ENCODE data around the gene FARP2.

The FARP2 gene

GRCh38 chr2:241461693-241462677 is 105.9 kb downstream of the FARP2 start:
- no peak for DNase-seq

DNA sequence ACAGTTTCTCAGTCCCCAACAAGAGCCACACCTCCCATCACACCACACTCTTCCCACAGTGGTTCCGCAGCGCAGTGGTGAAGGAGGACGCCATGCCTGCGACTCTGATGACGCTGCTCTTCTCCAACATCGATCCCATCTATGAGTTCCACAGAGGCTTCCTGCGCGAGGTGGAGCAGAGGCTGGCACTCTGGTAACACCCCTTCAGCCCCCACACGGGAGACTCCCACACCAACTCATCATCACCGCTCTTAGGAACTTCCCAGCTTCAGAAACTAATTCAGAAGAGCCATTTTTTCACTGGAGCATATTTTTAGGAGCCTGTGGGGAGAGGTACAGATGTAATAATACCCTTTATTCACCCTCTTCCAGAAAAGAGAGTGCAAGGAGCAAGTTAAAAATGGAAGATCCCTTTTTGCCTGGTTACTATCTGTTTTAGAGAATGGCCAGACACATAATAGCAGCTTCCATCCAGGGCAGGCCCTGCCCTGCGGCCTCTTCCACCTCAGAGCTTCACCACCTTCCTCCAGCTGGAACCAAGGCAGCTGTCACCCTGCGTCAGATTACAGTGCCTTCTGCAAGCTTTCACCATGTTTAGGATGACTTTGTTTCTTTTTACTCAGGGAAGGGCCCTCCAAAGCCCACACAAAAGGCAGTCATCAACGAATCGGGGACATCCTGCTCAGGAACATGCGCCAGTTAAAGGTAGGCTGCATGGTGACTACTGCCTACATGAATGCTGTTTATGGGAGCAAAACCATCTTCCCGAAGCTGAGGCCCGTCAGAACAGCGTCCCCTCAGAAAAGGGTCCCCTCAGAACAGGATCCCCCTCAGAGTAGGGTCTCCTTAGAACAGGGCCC is 107.4 kb downstream of the FARP2 start:
- no peak for DNase-seq

GRCh38 chr2:241465543-241465942 is 109.5 kb downstream of the FARP2 start:
- DNase-seq = no peak

GRCh38 chr2:241466230-241466629 is 110.1 kb downstream of the FARP2 start:
- DNase-seq = no peak

- no peak for DNase-seq
Observed at GRCh38 chr2:241467777-241468475, 111.8 kb downstream of the FARP2 start.

GRCh38 chr2:241468476-241468781 is 112.3 kb downstream of the FARP2 start:
- no peak for DNase-seq

DNA sequence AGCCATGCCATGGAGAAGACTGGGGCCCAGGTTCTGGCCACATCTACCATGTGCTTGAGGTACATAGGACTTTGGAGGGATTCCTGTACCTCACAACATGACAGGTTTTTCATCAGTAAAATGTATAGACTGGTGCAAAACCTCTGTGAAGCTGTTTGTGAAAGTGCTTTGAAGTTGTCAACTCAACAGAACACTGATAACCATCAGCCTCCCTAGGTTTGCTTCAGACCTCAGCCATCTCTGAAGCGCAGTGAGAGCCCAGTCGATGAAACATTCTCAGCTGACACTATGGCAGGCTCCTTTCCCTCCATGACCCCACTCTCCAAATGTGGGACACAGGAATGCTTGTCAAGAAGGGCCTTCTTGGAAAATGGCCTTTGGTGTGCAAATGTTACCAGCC is 113.7 kb downstream of the FARP2 start:
- no peak for DNase-seq

- no peak for DNase-seq
Observed at GRCh38 chr2:241473399-241473798, 117.3 kb downstream of the FARP2 start.

DNA sequence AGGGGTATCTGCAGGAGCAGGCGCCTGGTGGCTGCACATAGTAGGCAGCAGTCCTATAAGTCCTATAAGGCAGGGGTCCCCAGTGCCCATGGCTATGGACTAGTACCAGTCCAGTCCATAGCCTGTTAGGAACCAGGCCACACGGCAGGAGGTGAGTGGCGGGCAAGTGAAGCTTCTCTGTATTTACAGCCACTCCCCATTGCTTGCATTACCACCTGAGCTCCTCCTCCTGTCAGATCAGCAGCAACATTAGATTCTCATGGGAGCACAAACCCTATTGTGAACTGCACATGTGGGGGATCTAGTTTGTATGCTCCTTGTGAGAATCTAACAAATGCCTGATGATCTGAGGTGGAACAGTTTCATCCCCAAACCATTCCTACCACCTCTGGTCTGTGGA is 119.2 kb downstream of the FARP2 start:
- DNase-seq = no peak

GRCh38 chr2:241478166-241478565 is 122.1 kb downstream of the FARP2 start:
- no peak for DNase-seq

GRCh38 chr2:241479026-241479898 is 123.2 kb downstream of the FARP2 start:
- no peak for DNase-seq

DNA sequence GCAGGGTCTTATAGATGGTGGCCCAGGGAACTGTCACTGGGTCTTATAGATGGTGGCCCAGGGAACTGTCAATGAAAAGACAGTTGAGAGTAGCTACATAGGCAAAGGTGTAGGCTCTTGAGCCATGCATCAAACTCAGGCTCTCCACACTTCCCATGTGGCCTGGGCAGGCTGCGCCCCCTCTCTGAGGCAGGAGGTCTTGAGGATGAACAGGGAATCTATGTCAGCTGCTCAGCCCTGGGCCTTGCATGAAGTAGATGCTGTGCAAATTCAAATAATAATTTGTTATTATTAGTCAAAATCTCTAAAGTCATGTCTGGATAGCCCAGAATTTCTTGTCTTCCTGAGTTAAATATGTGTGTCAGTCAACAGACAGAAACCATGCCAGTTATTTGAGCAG is 125.6 kb downstream of the FARP2 start:
- no peak for DNase-seq

- DNase-seq = no peak
Observed at GRCh38 chr2:241482126-241482955, 126.3 kb downstream of the FARP2 start.

- no peak for DNase-seq
Observed at GRCh38 chr2:241483305-241483704, 127.2 kb downstream of the FARP2 start.

- DNase-seq = no peak
Observed at GRCh38 chr2:241485172-241485911, 129.3 kb downstream of the FARP2 start.

GRCh38 chr2:241489088-241489487 is 133.0 kb downstream of the FARP2 start:
- DNase-seq = no peak

- DNase-seq = no peak
Observed at GRCh38 chr2:241489733-241490680, 133.9 kb downstream of the FARP2 start.

DNA sequence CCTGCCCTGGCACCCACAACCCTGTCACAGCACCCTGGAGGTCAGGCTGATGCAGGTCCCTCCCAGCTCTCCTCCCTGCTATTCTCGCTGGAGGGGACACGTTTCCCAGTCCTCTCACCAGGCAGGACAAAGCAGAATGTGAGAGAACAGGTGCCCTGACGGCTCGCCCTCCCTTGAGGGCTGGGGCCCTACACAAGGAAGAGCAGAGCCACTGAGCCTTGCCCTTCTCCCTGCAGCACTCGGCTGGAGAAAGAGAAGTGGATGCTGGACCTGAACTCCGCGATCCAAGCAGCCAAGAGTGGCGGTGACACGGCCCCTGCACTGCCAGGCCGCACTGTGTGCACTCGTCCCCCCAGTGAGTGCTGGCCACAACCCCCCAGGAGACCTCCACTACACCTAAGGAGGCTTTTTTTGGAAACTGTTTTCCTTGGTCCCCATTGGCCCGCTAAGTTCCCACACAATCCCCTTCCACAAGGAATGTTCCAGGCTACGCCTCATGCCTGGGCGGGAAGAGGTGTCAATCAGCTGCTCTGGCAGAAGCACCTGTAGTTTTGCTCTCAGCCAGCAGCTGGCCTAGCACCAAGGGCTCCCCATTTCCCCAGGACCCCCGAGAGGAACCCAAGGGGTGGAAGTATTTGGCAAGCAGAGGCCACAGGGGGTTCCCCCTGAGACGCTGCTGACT is 134.9 kb downstream of the FARP2 start:
- no peak for DNase-seq
